Measurements from ENCODE around the gene PDE8A. TPM values are rescaled to one million over a fixed set of nuclear protein-coding genes. Genes with fewer than 3 reads are reported as not detected.

PDE8A gene
- total RNA-seq, 1 donor from 2014 or later, result 28.8 TPM

DNA sequence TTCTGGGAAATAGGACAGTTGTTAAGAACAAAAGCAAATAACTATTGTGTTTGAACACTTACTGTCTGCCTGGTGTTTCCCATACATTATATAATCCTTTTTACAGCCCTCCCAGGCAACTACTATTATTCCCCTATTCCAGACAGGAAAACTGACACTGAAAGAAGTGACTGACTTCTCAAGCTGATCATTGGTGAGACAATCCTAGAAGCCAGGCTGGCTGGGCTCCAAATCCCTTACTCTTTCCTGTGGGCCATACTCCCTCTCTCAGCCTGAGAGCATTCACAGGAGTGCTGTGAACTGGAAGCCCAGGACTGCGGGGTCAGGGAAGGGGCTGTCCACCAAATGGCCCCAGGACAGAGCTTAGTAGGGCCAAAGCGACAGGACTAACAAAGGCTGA, 39.2 kb upstream of the PDE8A start:
- DNase-seq (ENCODE audit: low spot score, unreplicated experiment), result no peak
- Mint-ChIP-seq H3K27me3 (no peaks in the 10 kb centered on the region), H3K27ac (no peak overlapping the region), H3K9me3 (ENCODE audit: low read depth) (no peaks in the 10 kb centered on the region), H3K4me1 (ENCODE audit: low read depth) (no peaks in the 10 kb centered on the region), H3K36me3 (ENCODE audit: insufficient read depth) (no peaks in the 10 kb centered on the region), H3K4me3 (ENCODE audit: low read depth) (no peak overlapping the region)
- TF ChIP-seq, protein P1, sequence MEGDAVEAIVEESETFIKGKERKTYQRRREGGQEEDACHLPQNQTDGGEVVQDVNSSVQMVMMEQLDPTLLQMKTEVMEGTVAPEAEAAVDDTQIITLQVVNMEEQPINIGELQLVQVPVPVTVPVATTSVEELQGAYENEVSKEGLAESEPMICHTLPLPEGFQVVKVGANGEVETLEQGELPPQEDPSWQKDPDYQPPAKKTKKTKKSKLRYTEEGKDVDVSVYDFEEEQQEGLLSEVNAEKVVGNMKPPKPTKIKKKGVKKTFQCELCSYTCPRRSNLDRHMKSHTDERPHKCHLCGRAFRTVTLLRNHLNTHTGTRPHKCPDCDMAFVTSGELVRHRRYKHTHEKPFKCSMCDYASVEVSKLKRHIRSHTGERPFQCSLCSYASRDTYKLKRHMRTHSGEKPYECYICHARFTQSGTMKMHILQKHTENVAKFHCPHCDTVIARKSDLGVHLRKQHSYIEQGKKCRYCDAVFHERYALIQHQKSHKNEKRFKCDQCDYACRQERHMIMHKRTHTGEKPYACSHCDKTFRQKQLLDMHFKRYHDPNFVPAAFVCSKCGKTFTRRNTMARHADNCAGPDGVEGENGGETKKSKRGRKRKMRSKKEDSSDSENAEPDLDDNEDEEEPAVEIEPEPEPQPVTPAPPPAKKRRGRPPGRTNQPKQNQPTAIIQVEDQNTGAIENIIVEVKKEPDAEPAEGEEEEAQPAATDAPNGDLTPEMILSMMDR (IDR thresholded peaks at IDR 0.05; ENCODE audit: unreplicated experiment), result no peak

DNA sequence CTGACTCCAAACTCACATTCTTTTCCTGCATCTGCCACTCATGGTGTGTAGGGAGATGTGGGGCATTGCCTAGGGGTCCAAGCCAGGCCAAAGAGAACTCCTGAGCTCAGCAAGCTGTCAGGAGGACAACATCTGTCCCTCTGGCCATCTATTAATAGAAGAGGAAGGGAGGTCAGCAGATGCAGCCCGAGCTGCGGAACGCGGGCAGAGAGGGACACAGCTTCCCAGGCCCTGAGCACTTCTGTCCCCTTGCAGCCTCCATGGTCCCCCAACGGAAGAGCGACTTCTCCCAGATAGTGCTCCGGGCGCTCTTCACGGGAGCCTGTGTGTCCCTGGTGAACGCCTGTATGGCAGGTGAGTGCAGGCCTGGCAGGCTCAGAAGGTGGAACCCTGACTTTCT, 37.3 kb upstream of the PDE8A start:
- Mint-ChIP-seq H3K9me3 (ENCODE audit: low read depth) (no peaks in the 10 kb centered on the region), H3K36me3 (ENCODE audit: insufficient read depth) (no peaks in the 10 kb centered on the region), H3K4me1 (ENCODE audit: low read depth) (no peaks in the 10 kb centered on the region), H3K27me3 (peaks cover 7% of the 10 kb centered on the region), H3K4me3 (ENCODE audit: low read depth) (no peak overlapping the region), H3K27ac (no peak overlapping the region)
- TF ChIP-seq, protein P1 (IDR thresholded peaks at IDR 0.05; ENCODE audit: unreplicated experiment), result no peak
- no peak for DNase-seq (ENCODE audit: low spot score, unreplicated experiment)

DNA sequence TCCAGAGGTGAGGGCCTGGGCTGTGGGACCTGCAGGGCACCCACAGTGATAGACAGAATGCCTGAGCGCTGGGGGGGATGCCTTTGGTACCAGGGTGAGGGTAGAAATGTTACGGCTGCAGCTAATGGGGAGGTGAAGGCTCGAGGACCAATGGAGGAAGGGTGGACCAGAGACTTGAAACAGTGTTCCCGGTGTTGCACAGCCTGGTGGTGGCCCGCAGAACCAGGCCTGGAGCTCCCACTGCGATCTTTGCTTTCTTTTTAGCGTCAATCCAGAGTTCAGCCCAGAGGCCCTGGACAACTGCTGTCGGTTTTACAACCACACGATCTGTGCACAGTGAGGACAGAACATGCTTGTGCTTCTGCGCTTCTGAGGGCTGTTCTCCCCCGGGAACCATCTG, 36.8 kb upstream of the PDE8A start:
- H3K27ac Mint-ChIP-seq, result no peak overlapping the region
- H3K4me1 Mint-ChIP-seq (ENCODE audit: low read depth), result no peaks in the 10 kb centered on the region
- no peak for DNase-seq (ENCODE audit: low spot score, unreplicated experiment)
- H3K27me3 Mint-ChIP-seq, result peaks cover 9% of the 10 kb centered on the region
- TF ChIP-seq, protein P1 (IDR thresholded peaks at IDR 0.05; ENCODE audit: unreplicated experiment), result no peak
- no peaks in the 10 kb centered on the region for H3K9me3 Mint-ChIP-seq (ENCODE audit: low read depth)
- H3K4me3 Mint-ChIP-seq (ENCODE audit: low read depth), result no peak overlapping the region
- no peaks in the 10 kb centered on the region for H3K36me3 Mint-ChIP-seq (ENCODE audit: insufficient read depth)

DNA sequence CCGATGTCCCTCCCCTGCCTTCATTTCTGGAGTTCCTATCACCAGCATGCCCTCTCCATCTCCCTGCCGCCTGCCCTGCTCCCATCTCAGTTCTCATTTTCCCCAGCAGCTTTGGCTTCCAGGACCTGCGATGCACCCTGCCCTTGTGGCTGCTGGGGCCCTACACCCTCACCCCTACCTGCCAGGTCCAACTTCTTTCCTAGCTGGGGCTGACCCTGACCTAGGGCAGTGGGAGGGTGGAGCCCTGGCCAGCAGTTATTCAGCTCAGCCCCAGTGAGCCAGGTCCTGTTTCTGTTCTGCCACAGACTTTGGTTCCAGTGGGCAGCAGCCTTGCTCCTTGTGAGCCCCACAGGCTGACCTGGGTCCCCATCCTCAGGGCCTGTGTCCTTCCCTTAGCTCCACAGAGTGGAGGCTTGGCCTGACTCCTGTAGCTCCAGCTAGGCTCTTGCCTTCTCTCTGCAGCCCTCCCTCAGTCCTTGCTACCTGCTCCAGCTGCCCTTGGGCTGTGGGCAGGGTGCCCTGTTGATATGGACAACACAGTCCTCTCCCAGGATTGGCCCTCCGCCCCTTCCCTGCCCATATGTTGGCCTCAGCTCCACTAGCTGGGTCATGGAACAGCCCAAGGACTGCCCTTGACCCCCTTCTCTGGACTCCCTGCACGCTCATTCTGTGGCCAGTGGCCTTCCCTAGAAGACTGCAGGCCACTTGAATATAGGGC, 34.7 kb upstream of the PDE8A start:
- H3K9me3 Mint-ChIP-seq (ENCODE audit: low read depth), result no peaks in the 10 kb centered on the region
- TF ChIP-seq, protein P1 (IDR thresholded peaks at IDR 0.05; ENCODE audit: unreplicated experiment), result no peak
- DNase-seq (ENCODE audit: low spot score, unreplicated experiment), result no peak
- no peak overlapping the region for H3K4me3 Mint-ChIP-seq (ENCODE audit: low read depth)
- H3K27me3 Mint-ChIP-seq, result peaks cover 10% of the 10 kb centered on the region
- H3K36me3 Mint-ChIP-seq (ENCODE audit: insufficient read depth), result no peaks in the 10 kb centered on the region
- no peaks in the 10 kb centered on the region for H3K4me1 Mint-ChIP-seq (ENCODE audit: low read depth)
- no peak overlapping the region for H3K27ac Mint-ChIP-seq

DNA sequence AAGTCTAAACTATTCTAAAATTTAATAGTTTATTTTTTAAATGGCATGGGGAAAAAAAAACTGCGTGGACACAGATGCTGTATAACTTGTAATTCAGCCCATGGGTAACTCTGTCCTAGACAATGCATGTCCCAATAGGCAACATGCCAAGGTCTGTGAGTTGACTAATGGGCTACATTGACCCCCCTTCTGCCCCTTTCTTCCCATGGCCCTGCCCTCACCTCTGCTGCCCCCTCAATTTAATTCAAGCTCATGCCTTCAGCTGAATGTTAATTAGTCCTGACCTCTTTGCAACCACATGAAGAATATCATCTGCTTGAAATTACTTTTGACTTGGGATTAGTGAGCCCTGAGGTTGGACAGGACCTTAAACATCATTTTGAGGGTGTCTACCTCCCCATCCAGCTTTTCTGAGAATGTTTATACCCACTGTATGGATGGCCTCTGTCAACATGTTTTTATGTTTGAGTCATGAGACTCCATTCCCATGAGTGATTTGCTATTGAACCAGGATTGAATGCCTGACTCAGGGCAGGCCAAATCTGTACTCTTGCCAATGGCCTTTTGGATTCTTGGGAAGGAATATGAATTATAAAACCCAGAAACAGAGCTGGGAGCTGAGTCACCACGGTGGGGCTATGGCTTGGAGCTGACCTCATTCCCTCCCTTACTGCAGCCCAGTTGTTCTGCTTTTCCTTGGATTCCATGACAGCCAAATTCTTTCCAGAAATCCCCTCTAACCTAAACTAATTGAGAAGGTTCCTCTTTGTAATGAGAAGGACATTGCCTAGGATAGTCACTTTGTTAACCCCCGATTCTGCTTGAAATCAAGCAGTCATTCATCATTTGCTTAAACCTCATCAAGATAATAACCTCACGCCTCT, 33.5 kb upstream of the PDE8A start:
- peaks cover 13% of the 10 kb centered on the region for H3K27me3 Mint-ChIP-seq
- TF ChIP-seq, protein P1 (IDR thresholded peaks at IDR 0.05; ENCODE audit: unreplicated experiment), result no peak
- H3K36me3 Mint-ChIP-seq (ENCODE audit: insufficient read depth), result no peaks in the 10 kb centered on the region

More for the DNA sequence above, 33.5 kb upstream of the PDE8A start:
- Mint-ChIP-seq H3K4me3 (ENCODE audit: low read depth) (no peak overlapping the region), H3K9me3 (ENCODE audit: low read depth) (no peaks in the 10 kb centered on the region), H3K4me1 (ENCODE audit: low read depth) (no peaks in the 10 kb centered on the region), H3K27ac (no peak overlapping the region)
- no peak for DNase-seq (ENCODE audit: low spot score, unreplicated experiment)

Measured in progenitor cell of endocrine pancreas (in vitro differentiated cells).